ENCODE measurements around the gene SPRTN.

- TF ChIP-seq CTCF (IDR thresholded peaks at IDR 0.05; ENCODE audit: poor library complexity, severe bottlenecking) (no peak), EZH2 (IDR thresholded peaks at IDR 0.05; ENCODE audit: borderline replicate concordance, insufficient read depth, low read length, poor library complexity, severe bottlenecking) (no peak), POLR2AphosphoS5 (IDR thresholded peaks at IDR 0.05) (no peak), RAD21 (conservative IDR thresholded peaks at IDR 0.05) (no peak)
Measured at GRCh38 chr1:231347961-231348360, 9.9 kb downstream of the SPRTN start.

Data from neural cell (in vitro differentiated cells).